ENCODE results near the gene ENOX2. TPM values are rescaled to one million over a fixed set of nuclear protein-coding genes. Genes with fewer than 3 reads are reported as not detected.

The ENOX2 gene
- total RNA-seq, 2 donors from 2014 or later = 16.6 to 19.8 TPM

GRCh38 chrX:130746709-130747342 lies 156.2 kb downstream of the ENOX2 start:
- Mint-ChIP-seq H3K9me3 (no peaks in the 10 kb centered on the region), H3K36me3 (no peaks in the 10 kb centered on the region), H3K4me3 (no peak overlapping the region), H3K4me1 (ENCODE audit: low read depth in 2 of 2) (no peaks in the 10 kb centered on the region), H3K27me3 (no peaks in the 10 kb centered on the region), H3K27ac (no peak overlapping the region)
- ATAC-seq (no peak), DNase-seq (ENCODE audit: low spot score) (no peak)

DNA sequence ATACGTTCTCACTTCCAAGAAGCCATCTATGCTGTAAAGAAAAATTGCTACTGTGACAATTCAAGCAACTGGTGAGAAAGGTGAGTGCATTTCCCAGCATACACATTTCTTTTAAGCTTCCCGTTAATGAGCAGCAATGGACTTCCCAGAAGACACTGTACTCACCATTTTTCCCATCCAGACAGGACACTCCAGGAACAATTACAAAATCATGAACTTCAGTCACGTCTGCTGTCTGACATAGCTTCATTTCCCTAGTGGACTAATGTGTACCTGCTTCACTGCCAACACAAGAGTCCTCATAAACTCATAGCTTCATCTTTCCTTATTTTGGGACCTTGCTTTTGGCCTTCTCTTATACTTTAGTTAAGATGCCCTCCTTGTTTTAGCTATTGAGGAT lies 156.9 kb downstream of the ENOX2 start:
- Mint-ChIP-seq H3K27ac (no peak overlapping the region), H3K4me1 (ENCODE audit: low read depth in 2 of 2) (no peaks in the 10 kb centered on the region), H3K36me3 (no peaks in the 10 kb centered on the region), H3K27me3 (no peaks in the 10 kb centered on the region), H3K9me3 (no peaks in the 10 kb centered on the region), H3K4me3 (no peak overlapping the region)
- ATAC-seq = no peak
- no peak for DNase-seq (ENCODE audit: low spot score)

DNA sequence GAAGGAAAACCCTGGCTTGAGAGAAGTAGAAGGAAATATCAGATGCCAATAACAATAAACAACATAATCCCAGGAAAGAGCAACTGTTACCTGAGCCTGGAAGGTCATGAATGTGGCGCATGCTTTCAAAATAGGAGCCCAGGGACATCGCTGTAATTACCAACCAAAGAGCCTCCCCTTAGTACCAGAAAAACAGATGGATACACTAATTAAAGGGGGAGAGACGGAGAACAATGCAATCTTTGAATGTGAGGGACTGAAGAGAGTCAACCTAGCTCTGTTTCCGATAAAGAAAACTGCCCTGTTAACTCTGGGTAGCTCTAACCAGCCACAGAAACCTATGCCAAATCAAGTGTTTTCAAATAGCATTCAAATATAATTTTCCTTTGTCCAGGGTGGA lies 161.4 kb downstream of the ENOX2 start:
- Mint-ChIP-seq H3K4me1 (ENCODE audit: low read depth in 2 of 2) (no peaks in the 10 kb centered on the region), H3K27ac (no peak overlapping the region), H3K36me3 (no peaks in the 10 kb centered on the region), H3K4me3 (no peak overlapping the region), H3K27me3 (peaks cover 0 to 2% of the 10 kb centered on the region in 2 donors), H3K9me3 (no peaks in the 10 kb centered on the region)
- ATAC-seq = no peak
- no peak for DNase-seq (ENCODE audit: low spot score)

DNA sequence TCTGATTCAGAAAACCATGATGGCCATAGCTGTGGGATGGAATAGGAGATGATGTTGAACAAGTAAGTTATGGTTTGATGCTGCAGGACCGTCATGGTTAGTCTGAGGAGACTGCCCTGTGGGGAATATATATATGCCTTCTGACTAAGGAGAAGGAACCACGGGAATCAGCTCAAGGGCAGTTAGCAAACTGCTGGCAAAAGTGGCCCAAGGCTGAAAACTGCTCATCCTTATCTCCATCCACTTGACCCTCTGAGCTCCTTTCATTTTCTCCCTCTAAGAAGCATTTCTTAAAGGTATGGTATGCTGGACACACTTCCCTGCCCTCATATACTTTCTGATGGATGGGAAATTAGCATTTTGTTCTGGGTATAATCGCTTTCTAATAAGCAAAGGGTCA lies 161.9 kb downstream of the ENOX2 start:
- Mint-ChIP-seq H3K27me3 (peaks cover 0 to 2% of the 10 kb centered on the region in 2 donors), H3K4me1 (ENCODE audit: low read depth in 2 of 2) (no peaks in the 10 kb centered on the region), H3K9me3 (no peaks in the 10 kb centered on the region), H3K27ac (no peak overlapping the region), H3K36me3 (no peaks in the 10 kb centered on the region), H3K4me3 (no peak overlapping the region)
- ATAC-seq = no peak
- no peak for DNase-seq (ENCODE audit: low spot score)

DNA sequence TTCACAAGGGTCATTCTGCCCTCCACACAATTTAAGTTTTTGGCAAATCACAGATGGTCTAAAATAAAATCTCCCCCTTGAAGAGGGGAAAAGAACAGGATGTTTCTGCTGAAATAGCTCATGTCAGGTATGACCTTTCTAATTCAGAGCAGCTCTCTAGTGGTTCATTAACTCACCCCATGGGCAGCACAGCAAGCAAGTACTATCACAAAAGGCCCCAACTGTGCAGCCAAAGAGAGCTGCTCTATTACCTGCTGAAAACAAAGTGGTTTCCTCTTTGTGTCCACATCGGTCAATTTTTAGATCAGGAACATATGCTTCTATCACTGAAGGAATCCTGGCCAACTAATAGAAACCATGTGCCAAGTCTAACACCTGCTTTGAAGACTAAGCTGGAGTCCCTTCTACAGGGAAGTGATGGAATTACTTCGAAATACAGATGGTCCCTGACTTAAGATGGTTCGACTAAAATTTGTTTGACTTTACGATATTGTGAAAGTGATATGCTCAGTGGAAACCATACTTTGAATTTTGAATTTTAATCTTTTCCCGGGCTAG lies 164.3 kb downstream of the ENOX2 start:
- no peaks in the 10 kb centered on the region for H3K4me1 Mint-ChIP-seq (ENCODE audit: low read depth in 2 of 2)
- no peaks in the 10 kb centered on the region for H3K36me3 Mint-ChIP-seq
- no peaks in the 10 kb centered on the region for H3K9me3 Mint-ChIP-seq
- no peak for DNase-seq (ENCODE audit: low spot score)
- ATAC-seq = no peak
- H3K27ac Mint-ChIP-seq = no peak overlapping the region
- H3K4me3 Mint-ChIP-seq = no peak overlapping the region
- H3K27me3 Mint-ChIP-seq = peaks cover 0 to 2% of the 10 kb centered on the region in 2 donors

GRCh38 chrX:130734713-130735112 lies 168.3 kb downstream of the ENOX2 start:
- no peak for ATAC-seq
- peaks cover 7% of the 10 kb centered on the region for H3K9me3 Mint-ChIP-seq
- no peak overlapping the region for H3K27ac Mint-ChIP-seq
- H3K4me1 Mint-ChIP-seq (ENCODE audit: low read depth in 2 of 2) = no peaks in the 10 kb centered on the region
- H3K36me3 Mint-ChIP-seq = peaks cover 10% of the 10 kb centered on the region
- no peaks in the 10 kb centered on the region for H3K27me3 Mint-ChIP-seq
- no peak for DNase-seq (ENCODE audit: low spot score)
- no peak overlapping the region for H3K4me3 Mint-ChIP-seq

GRCh38 chrX:130728208-130728607 lies 174.8 kb downstream of the ENOX2 start:
- H3K4me3 Mint-ChIP-seq = no peak overlapping the region
- peaks cover 21% of the 10 kb centered on the region for H3K36me3 Mint-ChIP-seq
- DNase-seq (ENCODE audit: low spot score) (no peak), ATAC-seq (no peak)
- H3K27me3 Mint-ChIP-seq = no peaks in the 10 kb centered on the region
- no peak overlapping the region for H3K27ac Mint-ChIP-seq
- peaks cover 10% of the 10 kb centered on the region for H3K9me3 Mint-ChIP-seq
- peaks cover 0 to 4% of the 10 kb centered on the region in 2 donors for H3K4me1 Mint-ChIP-seq (ENCODE audit: low read depth in 2 of 2)

GRCh38 chrX:130726661-130727060 lies 176.3 kb downstream of the ENOX2 start:
- peaks cover 19% of the 10 kb centered on the region for H3K36me3 Mint-ChIP-seq
- H3K4me1 Mint-ChIP-seq (ENCODE audit: low read depth in 2 of 2) = peaks cover 0 to 4% of the 10 kb centered on the region in 2 donors
- DNase-seq (ENCODE audit: low spot score) = no peak
- H3K4me3 Mint-ChIP-seq = no peak overlapping the region
- H3K9me3 Mint-ChIP-seq = peaks cover 9% of the 10 kb centered on the region
- no peak overlapping the region for H3K27ac Mint-ChIP-seq
- H3K27me3 Mint-ChIP-seq = no peaks in the 10 kb centered on the region
- ATAC-seq = no peak

DNA sequence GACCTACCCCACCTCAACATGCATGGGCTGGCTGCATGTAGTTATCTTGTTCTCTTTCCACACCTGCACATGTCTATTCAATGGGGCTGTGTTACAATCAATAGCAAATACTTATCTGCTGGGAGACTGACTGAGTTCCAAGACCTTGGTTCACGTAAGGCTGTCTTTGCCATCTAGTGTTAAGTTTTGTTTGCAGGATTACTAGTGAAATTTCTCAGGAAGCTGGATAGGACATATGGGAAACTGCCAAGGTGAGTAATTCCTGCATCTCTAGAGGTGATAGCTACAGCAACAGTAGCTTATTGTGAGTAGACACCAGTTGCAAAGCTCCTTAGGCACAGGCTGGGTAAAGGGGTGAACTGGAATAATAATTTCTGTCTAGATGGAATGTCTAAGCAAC lies 177.5 kb downstream of the ENOX2 start:
- DNase-seq (ENCODE audit: low spot score) (no peak), ATAC-seq (no peak)
- H3K27ac Mint-ChIP-seq = no peak overlapping the region
- no peak overlapping the region for H3K4me3 Mint-ChIP-seq
- peaks cover 8% of the 10 kb centered on the region for H3K9me3 Mint-ChIP-seq
- peaks cover 0 to 4% of the 10 kb centered on the region in 2 donors for H3K4me1 Mint-ChIP-seq (ENCODE audit: low read depth in 2 of 2)
- H3K36me3 Mint-ChIP-seq = peaks cover 17% of the 10 kb centered on the region
- no peaks in the 10 kb centered on the region for H3K27me3 Mint-ChIP-seq

DNA sequence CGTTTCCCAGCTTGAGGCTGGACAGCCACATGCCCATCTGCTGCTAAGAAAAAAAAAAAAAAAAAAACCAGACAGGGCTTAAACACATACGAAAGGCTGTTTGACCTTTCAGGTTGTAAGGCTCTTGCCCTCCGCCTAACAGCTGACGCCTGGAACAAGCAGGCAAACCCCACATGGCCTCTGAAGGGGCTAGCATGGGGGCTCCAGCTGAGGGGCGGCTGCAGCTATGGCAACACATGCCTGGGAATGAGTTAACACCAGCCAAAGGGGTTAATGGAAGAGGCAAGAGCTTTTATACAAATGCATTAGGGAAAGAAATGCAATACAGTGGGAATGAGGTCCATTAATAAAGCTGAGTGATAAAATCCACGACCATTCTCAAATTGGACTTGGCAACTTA lies 183.6 kb downstream of the ENOX2 start:
- Mint-ChIP-seq H3K4me1 (ENCODE audit: low read depth in 2 of 2) (no peaks in the 10 kb centered on the region), H3K4me3 (no peak overlapping the region), H3K9me3 (no peaks in the 10 kb centered on the region), H3K27me3 (peaks cover 0 to 2% of the 10 kb centered on the region in 2 donors), H3K36me3 (no peaks in the 10 kb centered on the region), H3K27ac (no peak overlapping the region)
- ATAC-seq = no peak
- DNase-seq (ENCODE audit: low spot score) = no peak

DNA sequence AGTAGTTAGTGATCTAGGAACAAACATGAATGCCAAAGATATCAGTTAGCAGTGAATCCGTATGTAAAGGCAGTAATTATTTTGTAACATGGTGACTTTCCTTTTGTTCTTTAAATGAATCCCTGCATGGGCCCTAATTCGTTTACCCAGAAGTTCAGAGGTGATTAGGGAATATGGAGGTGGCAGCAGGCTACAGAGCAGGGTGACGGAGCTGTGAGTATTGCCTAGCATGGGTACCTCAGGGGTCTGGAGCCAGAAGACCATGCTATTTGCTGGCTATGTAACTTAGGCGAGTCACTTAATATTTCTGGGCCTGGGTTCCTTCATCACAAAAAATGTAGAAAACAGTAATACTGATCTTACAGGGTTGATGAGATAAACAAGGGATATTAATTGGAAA lies 184.9 kb downstream of the ENOX2 start:
- no peaks in the 10 kb centered on the region for H3K9me3 Mint-ChIP-seq
- no peak overlapping the region for H3K4me3 Mint-ChIP-seq
- H3K36me3 Mint-ChIP-seq = no peaks in the 10 kb centered on the region
- peaks cover 0 to 2% of the 10 kb centered on the region in 2 donors for H3K27me3 Mint-ChIP-seq
- ATAC-seq (no peak), DNase-seq (ENCODE audit: low spot score) (no peak)
- H3K4me1 Mint-ChIP-seq (ENCODE audit: low read depth in 2 of 2) = no peaks in the 10 kb centered on the region
- H3K27ac Mint-ChIP-seq = no peak overlapping the region

DNA sequence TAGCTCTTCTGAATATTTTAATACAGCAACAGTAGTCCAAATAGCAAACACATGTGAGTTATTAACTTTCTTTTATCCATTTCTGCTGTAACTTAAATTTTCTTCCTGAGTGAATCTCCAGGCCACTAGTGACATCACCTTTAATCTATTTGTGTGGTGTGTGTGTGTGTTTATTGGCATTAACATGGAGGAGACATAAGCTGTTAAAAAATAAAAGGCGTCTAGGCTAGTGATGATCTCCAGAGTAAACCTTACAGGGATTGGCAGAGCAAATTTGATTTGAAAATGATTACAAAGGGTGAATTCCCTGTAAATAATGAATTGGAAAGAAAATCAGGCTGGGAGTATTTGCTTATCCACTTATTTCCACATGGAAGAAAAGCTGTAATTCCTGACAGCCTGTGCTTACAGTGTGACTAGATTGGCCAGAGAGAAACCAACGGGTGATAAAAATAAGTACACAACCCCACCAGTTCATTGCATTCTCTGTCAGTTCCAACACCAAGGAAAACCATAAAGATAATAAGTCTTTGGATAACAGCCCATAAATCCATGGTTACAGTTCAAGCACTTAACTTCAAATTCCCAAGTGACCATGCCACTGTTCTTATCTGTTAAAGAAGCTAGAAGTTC lies 186.1 kb downstream of the ENOX2 start:
- Mint-ChIP-seq H3K27ac (no peak overlapping the region), H3K9me3 (no peaks in the 10 kb centered on the region), H3K4me1 (ENCODE audit: low read depth in 2 of 2) (no peaks in the 10 kb centered on the region), H3K27me3 (peaks cover 0 to 2% of the 10 kb centered on the region in 2 donors), H3K4me3 (no peak overlapping the region), H3K36me3 (no peaks in the 10 kb centered on the region)
- no peak for ATAC-seq
- no peak for DNase-seq (ENCODE audit: low spot score)

- H3K4me3 Mint-ChIP-seq = no peak overlapping the region
- H3K27ac Mint-ChIP-seq = no peak overlapping the region
- H3K36me3 Mint-ChIP-seq = no peaks in the 10 kb centered on the region
- peaks cover 0 to 4% of the 10 kb centered on the region in 2 donors for H3K27me3 Mint-ChIP-seq
- ATAC-seq (no peak), DNase-seq (ENCODE audit: low spot score) (no peak)
- H3K4me1 Mint-ChIP-seq (ENCODE audit: low read depth in 2 of 2) = no peaks in the 10 kb centered on the region
- no peaks in the 10 kb centered on the region for H3K9me3 Mint-ChIP-seq
Observed at GRCh38 chrX:130716346-130716745, 186.7 kb downstream of the ENOX2 start.

DNA sequence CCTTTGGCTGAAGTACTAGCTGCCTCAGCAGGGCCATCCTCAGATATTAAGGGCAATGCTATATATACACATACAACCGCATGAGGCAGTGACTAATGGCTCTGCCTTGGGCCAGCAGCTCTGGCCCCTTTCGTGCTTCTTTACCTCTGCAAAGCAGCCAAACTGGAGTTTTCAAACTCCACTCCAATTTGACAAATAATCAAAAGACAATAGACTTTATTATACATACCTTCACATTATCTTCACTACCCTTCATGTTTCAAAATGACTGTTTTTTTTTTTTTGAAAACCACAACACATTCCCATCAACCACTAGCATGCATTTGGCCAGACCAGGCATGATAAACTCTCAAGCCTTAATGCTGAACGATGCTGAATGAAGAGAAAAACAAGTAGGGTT lies 187.7 kb downstream of the ENOX2 start:
- DNase-seq (ENCODE audit: low spot score) (no peak), ATAC-seq (no peak)
- Mint-ChIP-seq H3K27me3 (peaks cover 0 to 6% of the 10 kb centered on the region in 2 donors), H3K4me1 (ENCODE audit: low read depth in 2 of 2) (no peaks in the 10 kb centered on the region), H3K36me3 (no peaks in the 10 kb centered on the region), H3K4me3 (no peak overlapping the region), H3K27ac (no peak overlapping the region), H3K9me3 (no peaks in the 10 kb centered on the region)
